Gastroesophageal sphincter (tissue), 4 donors: ENCODE measurements around the gene LPP. TPM values are rescaled to one million over a fixed set of nuclear protein-coding genes. Genes with fewer than 3 reads are reported as not detected.

ENCODE experiments used
- ATAC-seq: fragments of 150-250 bp; one replicate; pipeline ENCODE4 v1.9.1; 2016; ENCODE audit warnings: mild to moderate bottlenecking, moderate library complexity
- H3K27ac ChIP-seq, 4 donors: fragments of 200-600 bp; sonication (generic) in 3 of 4; 1 replicate in 3 of 4; 2 replicates in 1 of 4; pipeline ENCODE4 v1.5.1; 2016 to 2019
- H3K27me3 ChIP-seq: fragments of 200-600 bp; sonication (generic); one replicate; pipeline ENCODE4 v1.5.1; 2019
- H3K36me3 ChIP-seq, 2 donors: fragments of 200-600 bp; sonication (generic); one replicate each; pipeline ENCODE4 v1.5.1; 2019; ENCODE audit warnings: control low read depth in 1 of 2
- H3K4me1 ChIP-seq, 3 donors: fragments of 200-600 bp; sonication (generic); 1 replicate in 2 of 3; 2 replicates in 1 of 3; pipeline ENCODE4 v1.5.1; 2016 to 2019; ENCODE audit warnings: control low read depth in 2 of 3
- H3K4me3 ChIP-seq, 2 donors: fragments of 200-600 bp; sonication (generic); one replicate each; pipeline ENCODE4 v1.5.1; 2019; ENCODE audit warnings: mild to moderate bottlenecking in 1 of 2, moderate library complexity in 1 of 2
- H3K9me3 ChIP-seq, 3 donors: fragments of 200-600 bp; sonication (generic); one replicate each; pipeline ENCODE4 v1.5.1; 2017 to 2019; ENCODE audit warnings: control low read depth in 2 of 3
- EP300 ChIP-seq: sonication (generic); formaldehyde crosslinking; IDR thresholded peaks from one replicate; pipeline ENCODE4 v1.6.1; 2017; ENCODE audit warnings: antibody characterized with exemption, mild to moderate bottlenecking
- POLR2A ChIP-seq, 2 donors: fragments of 450-650 bp; IDR thresholded peaks; one replicate each; pipeline ENCODE4 v1.6.1; 2017; ENCODE audit warnings: antibody characterized with exemption in 2 of 2, mild to moderate bottlenecking in 2 of 2, moderate library complexity in 1 of 2
- POLR2AphosphoS5 ChIP-seq: sonication (generic); formaldehyde crosslinking; IDR thresholded peaks from one replicate; pipeline ENCODE4 v1.6.1; 2017; ENCODE audit warnings: antibody characterized with exemption
- WGBS, 2 donors: methylation state at CpG; one replicate each; pipeline ENCODE4 v1.1.5; 2018; ENCODE audit warnings: low coverage in 1 of 2; 5-methylcytosine and 5-hydroxymethylcytosine counted together
- total RNA-seq, 4 donors: library from RNA; depleted of rRNA; stranded (reverse); fragments of >200 nt; gene quantifications; one replicate each; pipeline ENCODE4 v1.1.0, GENCODE V29; 2016
- TF ChIP-seq, protein P1 (sequence below), 4 experiments: fragments of 200-600 bp in 2 of 4; fragments of 450-650 bp in 2 of 4; sonication (generic) in 1 of 4; IDR thresholded peaks; one replicate each; pipeline ENCODE4 v1.5.1; 2017 to 2019; ENCODE audit warnings: antibody characterized with exemption in 4 of 4, mild to moderate bottlenecking in 2 of 4, moderate library complexity in 2 of 4

The LPP gene
- total RNA-seq, 4 donors from 2014 or later: 1,243 to 2,297 (median 2,164) TPM

GRCh38 chr3:188509316-188509715, 355.4 kb downstream of the LPP start:
- WGBS, 2 donors: 58 to 60% methylated on average over 3 of the region's 3 CpGs
- TF ChIP-seq EP300: no peak
- TF ChIP-seq, protein P1, sequence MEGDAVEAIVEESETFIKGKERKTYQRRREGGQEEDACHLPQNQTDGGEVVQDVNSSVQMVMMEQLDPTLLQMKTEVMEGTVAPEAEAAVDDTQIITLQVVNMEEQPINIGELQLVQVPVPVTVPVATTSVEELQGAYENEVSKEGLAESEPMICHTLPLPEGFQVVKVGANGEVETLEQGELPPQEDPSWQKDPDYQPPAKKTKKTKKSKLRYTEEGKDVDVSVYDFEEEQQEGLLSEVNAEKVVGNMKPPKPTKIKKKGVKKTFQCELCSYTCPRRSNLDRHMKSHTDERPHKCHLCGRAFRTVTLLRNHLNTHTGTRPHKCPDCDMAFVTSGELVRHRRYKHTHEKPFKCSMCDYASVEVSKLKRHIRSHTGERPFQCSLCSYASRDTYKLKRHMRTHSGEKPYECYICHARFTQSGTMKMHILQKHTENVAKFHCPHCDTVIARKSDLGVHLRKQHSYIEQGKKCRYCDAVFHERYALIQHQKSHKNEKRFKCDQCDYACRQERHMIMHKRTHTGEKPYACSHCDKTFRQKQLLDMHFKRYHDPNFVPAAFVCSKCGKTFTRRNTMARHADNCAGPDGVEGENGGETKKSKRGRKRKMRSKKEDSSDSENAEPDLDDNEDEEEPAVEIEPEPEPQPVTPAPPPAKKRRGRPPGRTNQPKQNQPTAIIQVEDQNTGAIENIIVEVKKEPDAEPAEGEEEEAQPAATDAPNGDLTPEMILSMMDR (IDR thresholded peaks at IDR 0.05): no peak
- no peak for TF ChIP-seq POLR2AphosphoS5
- no peak for TF ChIP-seq POLR2A (IDR thresholded peaks at IDR 0.05)
- peaks cover 10 to 76% (median 12%) of the 10 kb centered on the region in 3 donors for H3K4me1 ChIP-seq

DNA sequence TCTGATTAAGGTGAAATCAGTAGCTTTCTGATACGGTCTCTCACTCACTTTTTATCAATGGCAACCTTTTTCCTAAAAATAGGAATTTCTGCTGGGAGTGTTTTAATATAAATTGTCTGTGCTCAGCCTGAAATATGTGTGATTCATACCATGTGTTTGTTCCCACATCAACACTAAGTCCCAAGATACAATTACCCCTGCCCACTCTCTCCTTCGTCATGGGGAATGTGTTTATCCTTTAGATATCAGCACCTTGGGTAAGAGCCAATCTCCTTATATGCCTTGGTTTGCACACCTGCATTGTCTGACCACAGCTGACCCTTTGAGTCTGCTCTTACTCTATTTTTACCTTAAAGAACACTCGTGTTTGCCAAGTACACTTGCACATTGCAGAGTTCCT, 356.4 kb downstream of the LPP start:
- Histone ChIP-seq H3K4me1 (peaks cover 10 to 77% (median 12%) of the 10 kb centered on the region in 3 donors), H3K27me3 (no peaks in the 10 kb centered on the region), H3K9me3 (no peaks in the 10 kb centered on the region), H3K27ac (peak overlapping the region; percentile 42 to 53 (median 50)), H3K36me3 (no peaks in the 10 kb centered on the region), H3K4me3 (no peak overlapping the region)
- 31 to 36% methylated on average over 3 of the region's 3 CpGs for WGBS, 2 donors
- TF ChIP-seq, protein P1 (IDR thresholded peaks at IDR 0.05): no peak
- TF ChIP-seq POLR2AphosphoS5 (peak; percentile 36), POLR2A (IDR thresholded peaks at IDR 0.05) (no peak)
- no peak for ATAC-seq

More at GRCh38 chr3:188509316-188509715, 355.4 kb downstream of the LPP start:
- Histone ChIP-seq H3K27me3 (no peaks in the 10 kb centered on the region), H3K27ac (peak overlapping the region in 1 of 4 donors; percentile 50), H3K9me3 (peaks cover 0 to 4% (median 0%) of the 10 kb centered on the region in 3 donors), H3K36me3 (peaks cover 0 to 6% of the 10 kb centered on the region in 2 donors), H3K4me3 (no peak overlapping the region)
- no peak for ATAC-seq

GRCh38 chr3:188513662-188514328, 359.8 kb downstream of the LPP start:
- WGBS, 2 donors: 69 to 88% methylated on average over 7 of the region's 7 CpGs
- H3K27ac ChIP-seq: no peak overlapping the region
- no peaks in the 10 kb centered on the region for H3K27me3 ChIP-seq

GRCh38 chr3:188516515-188516914, 362.6 kb downstream of the LPP start:
- H3K36me3 ChIP-seq: no peaks in the 10 kb centered on the region
- no peak for ATAC-seq
- H3K9me3 ChIP-seq: no peaks in the 10 kb centered on the region
- no peak overlapping the region for H3K4me3 ChIP-seq
- no peaks in the 10 kb centered on the region for H3K27me3 ChIP-seq
- no peak overlapping the region for H3K27ac ChIP-seq
- TF ChIP-seq POLR2AphosphoS5 (no peak), POLR2A (IDR thresholded peaks at IDR 0.05) (no peak), EP300 (no peak)
- TF ChIP-seq, protein P1 (IDR thresholded peaks at IDR 0.05): no peak
- H3K4me1 ChIP-seq: peaks cover 2 to 54% (median 4%) of the 10 kb centered on the region in 3 donors
- WGBS, 2 donors: 83% methylated on average over 2 of the region's 2 CpGs; no CpG with 5 or more reads in 1 of the 2 donors

More at GRCh38 chr3:188513662-188514328, 359.8 kb downstream of the LPP start:
- no peak for ATAC-seq
- H3K9me3 ChIP-seq: no peaks in the 10 kb centered on the region
- no peak overlapping the region for H3K4me3 ChIP-seq
- H3K4me1 ChIP-seq: peaks cover 3 to 54% (median 4%) of the 10 kb centered on the region in 3 donors
- TF ChIP-seq, protein P1 (IDR thresholded peaks at IDR 0.05): no peak
- TF ChIP-seq POLR2AphosphoS5 (no peak), POLR2A (IDR thresholded peaks at IDR 0.05) (no peak), EP300 (no peak)
- H3K36me3 ChIP-seq: no peaks in the 10 kb centered on the region

- H3K4me1 ChIP-seq: peaks cover 5 to 63% (median 12%) of the 10 kb centered on the region in 3 donors
- H3K36me3 ChIP-seq: no peaks in the 10 kb centered on the region
- 71 to 75% methylated on average over 2 of the region's 2 CpGs for WGBS, 2 donors
- H3K27ac ChIP-seq: no peak overlapping the region
- TF ChIP-seq POLR2A (IDR thresholded peaks at IDR 0.05) (no peak), POLR2AphosphoS5 (no peak), EP300 (no peak)
- TF ChIP-seq, protein P1 (IDR thresholded peaks at IDR 0.05): no peak
- H3K4me3 ChIP-seq: no peak overlapping the region
- no peak for ATAC-seq
- no peaks in the 10 kb centered on the region for H3K9me3 ChIP-seq
- no peaks in the 10 kb centered on the region for H3K27me3 ChIP-seq
Measured at GRCh38 chr3:188518416-188518815, 364.5 kb downstream of the LPP start.
